Hippocampal formation (tissue), 2 donors: ENCODE data around the gene KCNJ4.

ENCODE experiments used
- DNase-seq, 2 donors: peaks; one replicate each; lab custom pipeline; 2025; lab: John Stamatoyannopoulos, UW

Gene KCNJ4

GRCh38 chr22:38455076-38455529 lies at the start of gene KCNJ4:
KCNJ4 (minus strand) TSS chr22:38455199; CDS start chr22:38428132, 27,067 bp downstream.
- no peak for DNase-seq

GRCh38 chr22:38503021-38503420 lies 48.0 kb upstream of the KCNJ4 start:
- DNase-seq = no peak

- no peak for DNase-seq
These were observed 47.0 kb upstream of the KCNJ4 start for GRCh38 chr22:38501797-38502672.

GRCh38 chr22:38497869-38498268 lies 42.9 kb upstream of the KCNJ4 start:
- no peak for DNase-seq

GRCh38 chr22:38494939-38495338 lies 39.9 kb upstream of the KCNJ4 start:
- DNase-seq = no peak

GRCh38 chr22:38494498-38494897 lies 39.5 kb upstream of the KCNJ4 start:
- no peak for DNase-seq

GRCh38 chr22:38491707-38492348 lies 36.8 kb upstream of the KCNJ4 start:
- no peak for DNase-seq

- DNase-seq = peak in 1 of 2 donors; percentile 28
These were observed 35.9 kb upstream of the KCNJ4 start for GRCh38 chr22:38490915-38491314.

GRCh38 chr22:38490475-38490874 lies 35.5 kb upstream of the KCNJ4 start:
- no peak for DNase-seq

- DNase-seq = no peak
These were observed 34.7 kb upstream of the KCNJ4 start for GRCh38 chr22:38489561-38490145.

- DNase-seq = no peak
These were observed 34.1 kb upstream of the KCNJ4 start for GRCh38 chr22:38489142-38489541.

- DNase-seq = no peak
These were observed 32.9 kb upstream of the KCNJ4 start for GRCh38 chr22:38487946-38488345.

- DNase-seq = no peak
These were observed 30.8 kb upstream of the KCNJ4 start for GRCh38 chr22:38485783-38486182.

- no peak for DNase-seq
These were observed 29.2 kb upstream of the KCNJ4 start for GRCh38 chr22:38484244-38484643.

GRCh38 chr22:38482662-38483308 lies 27.8 kb upstream of the KCNJ4 start:
- no peak for DNase-seq

GRCh38 chr22:38481871-38482332 lies 26.9 kb upstream of the KCNJ4 start:
- DNase-seq = no peak

GRCh38 chr22:38481162-38481870 lies 26.3 kb upstream of the KCNJ4 start:
- no peak for DNase-seq

- no peak for DNase-seq
These were observed 24.3 kb upstream of the KCNJ4 start for GRCh38 chr22:38479096-38479837.

- no peak for DNase-seq
These were observed 22.6 kb upstream of the KCNJ4 start for GRCh38 chr22:38477585-38477984.

GRCh38 chr22:38474003-38474607 lies 19.1 kb upstream of the KCNJ4 start:
- DNase-seq = no peak
